NCI-H226 (cell line): ENCODE data around the gene DCC.

Source experiments
- DNase-seq: peaks from one replicate; pipeline ENCODE4 v3.0.0-alpha.2; 2015

Gene DCC

GRCh38 chr18:52519021-52519420 lies 179.0 kb downstream of the DCC start:
- no peak for DNase-seq

- no peak for DNase-seq
Measured at GRCh38 chr18:52523566-52523965, 183.6 kb downstream of the DCC start.

GRCh38 chr18:52531836-52532235 lies 191.8 kb downstream of the DCC start:
- DNase-seq: no peak

DNA sequence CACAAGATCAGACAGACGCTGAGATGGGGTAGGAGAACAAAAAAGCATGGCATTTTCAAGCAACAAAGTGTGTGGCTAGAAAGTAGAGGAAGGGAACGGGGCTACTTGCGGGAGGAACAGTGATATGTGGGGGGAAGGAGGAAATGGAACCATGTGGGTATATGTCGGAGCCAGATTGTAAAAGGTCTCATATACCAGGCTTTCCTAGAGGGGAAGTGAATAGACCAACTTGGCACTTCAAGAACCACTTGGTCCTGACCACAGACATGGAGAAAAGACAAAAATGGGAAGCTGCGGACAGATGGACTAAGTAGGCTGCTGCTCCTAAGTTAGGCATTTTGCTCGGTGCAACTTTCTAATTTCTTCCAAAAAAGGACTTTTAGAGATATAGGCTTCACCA lies 196.0 kb downstream of the DCC start:
- DNase-seq: no peak

DNA sequence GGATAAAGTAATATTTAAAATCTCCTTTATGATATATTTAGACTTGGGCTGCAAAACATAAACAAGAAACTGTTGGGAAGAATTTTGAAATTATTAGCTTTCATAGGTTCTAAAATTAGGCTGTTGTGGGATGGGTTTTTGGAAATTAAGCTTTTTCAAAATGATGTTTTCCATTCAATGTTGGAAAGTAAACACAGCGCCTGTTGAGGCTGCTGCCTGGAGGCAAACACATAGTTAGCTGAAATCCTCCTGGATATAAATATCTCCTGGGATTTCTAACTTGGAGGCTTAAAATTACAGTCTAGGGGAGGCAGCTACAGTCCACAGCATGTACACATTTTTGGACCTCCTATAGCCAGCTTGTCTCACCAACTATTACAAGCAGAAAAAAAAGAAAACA lies 197.3 kb downstream of the DCC start:
- no peak for DNase-seq

DNA sequence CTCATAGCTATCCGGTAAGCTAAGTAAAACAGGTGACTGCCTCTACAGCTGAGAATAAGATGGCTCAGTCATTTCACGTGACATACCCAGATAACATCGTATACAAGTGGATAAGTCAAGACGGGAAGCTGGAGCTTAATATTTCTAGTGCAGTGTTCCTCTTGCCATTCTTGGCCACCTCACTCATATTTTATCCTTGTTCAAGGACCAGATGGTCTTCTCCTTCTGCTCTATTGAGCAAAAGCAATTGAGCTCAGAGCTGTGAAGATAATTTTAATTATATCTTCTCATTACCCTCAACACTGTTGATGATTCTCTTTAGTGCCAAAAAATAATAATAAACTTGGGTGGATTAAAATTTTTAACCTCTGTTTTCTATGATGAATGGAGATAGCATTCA lies 201.1 kb downstream of the DCC start:
- DNase-seq: no peak

DNA sequence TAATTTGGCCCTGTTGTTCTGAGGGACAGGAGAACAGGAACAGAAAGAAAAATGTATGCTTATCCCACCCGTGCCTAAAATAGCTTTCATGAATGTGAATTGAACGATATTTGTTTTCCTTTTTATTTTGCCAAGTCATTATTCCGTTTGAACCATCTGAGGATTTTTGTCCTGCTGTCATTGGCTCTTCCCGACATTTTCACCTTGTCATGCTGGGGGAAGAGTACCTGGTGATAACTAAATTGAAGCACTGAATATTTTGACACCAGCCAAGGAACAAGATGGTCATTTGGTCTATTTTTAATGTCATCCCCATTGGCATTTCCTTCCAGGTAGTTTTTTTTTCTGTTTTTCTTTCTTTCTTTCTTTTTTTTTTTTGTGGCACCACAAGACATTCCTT lies 204.1 kb downstream of the DCC start:
- no peak for DNase-seq

DNA sequence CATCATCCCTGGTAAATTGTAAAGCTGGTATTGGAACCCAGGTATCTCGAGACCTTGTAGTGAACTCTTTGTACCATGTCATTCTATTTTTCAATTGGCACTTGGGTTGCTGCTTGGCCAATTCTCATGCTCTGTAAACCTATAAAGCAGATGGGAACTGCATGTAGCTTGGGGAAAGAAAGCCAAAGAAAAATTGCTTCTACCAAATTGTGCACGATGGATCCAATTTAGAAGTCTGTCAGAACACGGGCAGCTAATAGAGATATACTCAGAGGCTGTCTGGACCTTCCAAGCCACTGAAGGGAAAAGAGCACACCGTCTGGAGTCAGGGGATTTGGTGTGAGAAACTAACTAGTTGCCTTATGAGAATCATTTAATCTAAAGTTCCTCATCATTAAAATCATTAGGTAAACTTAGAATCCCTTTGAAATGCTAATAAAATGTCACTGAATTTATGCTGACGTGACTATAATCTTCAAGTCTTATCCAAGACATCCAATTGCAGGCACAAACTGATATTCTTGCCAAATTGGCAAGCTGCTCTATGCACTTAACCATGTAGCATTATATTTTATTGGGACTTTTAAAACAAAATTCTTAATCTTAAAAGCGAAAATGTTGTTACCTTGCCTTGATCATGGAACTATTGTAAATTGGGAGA lies 206.8 kb downstream of the DCC start:
- DNase-seq: no peak

DNA sequence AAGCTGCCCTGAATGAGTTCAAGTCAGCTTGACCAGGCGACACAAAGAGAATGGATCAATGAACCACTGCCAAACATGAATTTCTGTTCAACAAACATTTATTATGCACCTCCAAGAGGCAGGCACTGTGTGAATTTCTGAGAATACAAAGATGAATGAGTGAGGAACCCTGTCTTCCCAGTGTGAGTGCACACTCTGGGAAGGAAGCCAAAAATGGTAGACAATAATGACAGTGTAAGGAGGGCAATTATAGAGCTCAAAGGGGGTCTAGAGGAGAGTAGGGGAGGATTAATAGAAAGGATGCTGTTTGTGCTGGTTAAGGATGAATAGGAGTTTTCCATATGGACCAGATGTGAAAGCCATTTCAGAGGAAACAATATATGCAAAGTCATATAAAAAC lies 213.4 kb downstream of the DCC start:
- no peak for DNase-seq

DNA sequence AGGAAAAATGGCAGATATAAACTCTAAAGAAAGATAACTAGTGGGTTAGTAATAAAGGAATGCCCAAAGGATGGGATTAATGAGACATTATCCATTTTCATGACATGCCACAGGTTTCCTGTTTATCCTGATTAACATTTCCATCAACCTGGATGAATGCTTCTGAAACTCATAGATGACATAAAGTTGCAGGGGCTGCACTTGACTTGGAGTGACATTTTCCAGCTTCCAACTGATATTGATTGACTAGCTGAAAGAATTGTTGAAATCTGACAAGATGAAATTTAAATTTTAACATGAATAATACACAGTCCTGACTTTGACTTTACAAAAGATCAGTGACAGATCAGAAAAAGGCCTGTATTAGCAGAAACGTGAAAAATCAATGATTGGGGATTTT lies 214.2 kb downstream of the DCC start:
- DNase-seq: no peak

DNA sequence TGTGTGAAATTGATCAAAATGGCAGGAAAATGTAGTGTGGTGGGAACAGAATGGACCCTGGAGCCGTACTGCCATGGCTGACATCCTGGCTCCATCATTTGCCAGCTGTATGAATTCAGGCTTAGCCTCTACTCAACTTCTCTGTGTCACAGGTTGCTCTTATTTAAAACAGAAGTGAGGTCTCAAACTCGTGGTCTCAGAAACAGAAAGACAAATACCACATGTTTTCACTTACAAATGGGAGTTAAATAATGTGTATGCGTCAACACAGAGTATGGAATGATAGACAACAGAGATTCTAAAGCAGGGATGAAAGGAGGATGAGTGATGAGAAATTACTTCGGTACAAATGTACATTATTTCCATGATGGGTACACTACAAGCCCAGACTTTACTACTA lies 227.4 kb downstream of the DCC start:
- no peak for DNase-seq

DNA sequence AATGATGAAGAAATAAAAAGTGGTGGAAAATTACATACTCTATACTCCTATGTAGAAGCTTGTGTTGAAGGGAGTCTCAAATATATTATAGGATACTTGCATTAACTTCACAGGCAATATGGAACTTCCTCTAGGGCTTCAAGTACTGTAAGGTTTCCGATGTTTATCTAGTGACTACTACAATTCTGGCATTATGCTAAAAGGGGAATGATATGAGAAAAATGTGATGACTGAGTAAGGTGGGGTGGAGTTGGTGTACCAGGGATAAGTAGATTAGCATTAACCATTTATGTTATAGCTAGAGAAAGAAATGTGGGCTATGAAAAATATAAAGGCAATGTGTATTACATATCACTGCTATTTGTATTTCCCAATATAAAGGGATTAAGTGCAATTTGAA lies 229.5 kb downstream of the DCC start:
- no peak for DNase-seq

GRCh38 chr18:52570975-52571374 lies 231.0 kb downstream of the DCC start:
- DNase-seq: no peak

GRCh38 chr18:52572036-52573000 lies 232.3 kb downstream of the DCC start:
- no peak for DNase-seq

DNA sequence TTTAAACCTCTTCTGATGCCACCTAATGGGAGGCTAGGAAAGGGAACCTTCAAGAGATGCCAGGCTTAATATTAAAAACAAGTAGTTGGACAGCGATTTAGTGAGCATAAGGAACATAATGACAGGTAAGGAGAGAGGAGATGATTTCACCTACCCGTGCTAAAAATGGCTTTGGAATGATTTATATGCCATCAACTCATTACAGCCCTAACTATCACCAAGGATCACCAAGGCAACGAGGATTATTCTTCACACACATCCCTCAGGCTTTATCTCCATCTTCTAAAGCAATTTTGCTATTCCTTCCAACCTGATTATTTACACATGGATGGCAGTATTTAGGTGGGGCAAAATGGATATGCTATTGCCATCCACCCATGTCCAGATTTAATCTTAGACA lies 237.8 kb downstream of the DCC start:
- DNase-seq: no peak

DNA sequence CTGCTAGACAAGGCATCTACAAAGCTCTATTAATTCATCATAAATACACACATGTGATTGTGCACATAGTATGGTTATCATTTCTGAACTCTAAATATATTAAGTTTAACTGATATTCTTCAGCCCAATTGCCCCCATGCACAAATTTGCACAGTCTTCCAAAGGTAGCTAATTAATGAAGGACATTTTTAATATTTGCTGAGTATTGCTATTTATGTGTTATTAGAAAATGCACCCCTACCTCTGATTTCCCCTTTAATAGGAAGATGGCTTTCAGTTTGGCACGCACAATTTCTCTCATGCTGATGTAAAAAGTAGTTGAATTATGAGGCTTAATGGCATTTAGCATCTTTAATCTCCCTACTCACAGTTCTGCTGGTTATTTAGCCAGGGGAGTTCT lies 242.1 kb downstream of the DCC start:
- no peak for DNase-seq

DNA sequence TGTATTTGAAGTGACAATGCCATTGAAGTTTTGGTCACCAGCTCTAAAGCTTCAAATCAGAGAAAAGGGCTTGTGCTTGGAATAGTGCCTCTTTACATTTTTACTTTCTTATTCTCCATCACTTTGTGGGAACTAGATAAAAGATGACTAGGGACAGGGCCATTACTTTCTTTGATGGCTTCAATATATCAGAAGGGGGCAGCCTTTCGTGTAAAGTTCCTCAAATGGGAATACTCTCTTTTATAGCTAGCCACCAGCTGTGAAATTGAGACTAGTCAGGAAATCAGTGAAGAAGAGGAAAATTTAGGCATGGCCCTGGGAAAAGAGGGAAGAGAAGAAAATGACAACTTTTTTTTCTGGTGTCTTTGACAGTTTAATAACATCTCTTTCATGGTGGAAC lies 242.5 kb downstream of the DCC start:
- DNase-seq: no peak

DNA sequence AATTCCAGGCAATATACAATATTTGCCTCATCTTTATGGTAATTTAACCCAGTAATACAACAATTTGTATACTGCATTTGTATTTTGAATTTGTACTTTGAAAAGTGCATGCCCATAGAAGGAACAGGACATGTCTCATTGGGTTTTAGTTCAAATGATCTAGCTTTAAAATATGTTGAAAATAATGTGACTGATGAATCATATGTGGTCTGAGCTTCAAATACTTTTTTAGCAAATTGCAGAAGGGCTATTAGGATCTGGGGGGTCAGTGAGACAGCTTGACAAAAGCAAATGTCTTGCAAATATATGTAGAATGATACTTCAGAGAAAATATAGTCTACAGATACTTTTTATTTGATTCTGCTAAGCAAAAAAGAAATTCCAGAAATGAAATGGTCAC lies 248.9 kb downstream of the DCC start:
- no peak for DNase-seq

- no peak for DNase-seq
Measured at GRCh38 chr18:52596748-52597435, 256.9 kb downstream of the DCC start.

DNA sequence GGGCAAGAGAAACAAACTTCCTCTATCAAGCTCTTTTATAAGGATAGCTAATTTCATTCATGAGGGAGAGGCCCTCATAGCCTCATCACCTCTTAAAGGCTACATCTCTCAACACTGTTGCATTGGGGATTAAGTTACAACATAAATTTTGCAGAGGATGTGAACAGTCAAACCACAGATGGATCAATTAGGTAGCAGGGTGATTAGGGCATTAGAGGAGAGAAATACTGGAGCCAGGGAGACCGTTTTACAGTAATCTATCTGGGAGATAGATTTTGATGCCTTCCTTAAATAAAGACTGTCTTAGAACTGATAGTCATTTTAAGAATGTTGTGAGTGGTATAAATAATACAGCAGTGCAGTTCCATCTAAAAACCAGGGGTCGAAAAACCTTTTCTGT lies 258.9 kb downstream of the DCC start:
- DNase-seq: no peak

DNA sequence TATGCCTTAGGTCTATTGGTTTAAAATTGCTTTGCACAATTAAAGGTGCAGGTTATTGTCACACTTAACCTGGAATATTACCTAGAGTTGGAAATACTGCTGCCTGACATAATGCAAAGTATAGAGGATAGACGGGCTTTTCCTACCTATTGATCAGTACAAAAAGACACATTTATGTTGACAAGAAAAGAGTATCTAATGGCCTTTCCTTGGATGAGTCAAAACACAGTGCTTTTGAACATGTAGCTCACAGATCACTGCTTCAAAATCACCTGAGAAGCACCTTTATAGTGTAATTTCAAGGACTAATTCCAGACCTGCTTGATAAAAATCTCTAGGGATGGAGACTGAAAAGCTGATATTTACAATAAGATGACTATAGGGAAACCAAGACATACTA lies 262.8 kb downstream of the DCC start:
- no peak for DNase-seq

DNA sequence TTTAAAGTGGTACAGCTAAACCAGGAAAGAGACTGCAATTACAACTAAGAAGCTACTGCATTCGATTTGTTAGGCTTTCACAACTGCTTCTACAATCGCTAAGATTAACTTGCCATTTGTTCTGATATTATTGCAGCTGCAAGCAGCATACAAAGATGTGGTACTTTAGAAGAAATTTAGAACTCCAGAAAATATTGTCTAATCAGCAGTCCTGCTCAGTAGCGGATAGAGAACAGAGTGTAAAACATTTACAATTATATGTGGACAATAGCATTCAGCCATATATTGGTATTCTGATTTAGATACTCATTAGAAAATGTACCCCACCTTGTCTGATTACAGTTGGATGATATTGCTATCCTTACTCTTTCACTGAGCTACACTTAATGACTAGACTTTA lies 265.3 kb downstream of the DCC start:
- no peak for DNase-seq

DNA sequence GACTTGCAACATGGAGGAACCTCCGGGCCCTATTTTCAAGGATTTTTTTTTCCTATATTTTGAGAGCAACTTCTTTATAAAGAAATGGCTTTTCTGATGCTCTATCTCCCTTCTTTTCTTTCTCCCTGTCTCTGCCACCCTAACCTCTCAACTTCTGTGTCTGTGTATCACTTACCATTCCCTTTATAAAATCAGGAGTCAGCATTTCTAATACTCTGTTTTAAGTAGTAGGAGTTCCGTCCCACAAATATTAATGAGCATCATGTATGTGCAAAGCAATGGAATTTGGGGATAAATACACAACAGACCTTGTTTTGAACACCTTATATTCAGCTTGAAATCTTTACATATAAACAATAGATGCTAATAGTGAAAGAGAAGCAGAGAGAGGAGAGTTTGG lies 268.0 kb downstream of the DCC start:
- no peak for DNase-seq
